K562 (cell line): Measurements from ENCODE around the gene ALG9. TPM values are rescaled to one million over a fixed set of nuclear protein-coding genes. Genes with fewer than 3 reads are reported as not detected.

Experiments
- ADNP ChIP-seq: fragments of 200-800 bp; sonication (Bioruptor generic); IDR thresholded peaks from 2 replicates; pipeline ENCODE4 v1.6.1; 2016; ENCODE audit warnings: missing genetic modification characterization, missing compliant biosample characterization
- CBFA2T3 ChIP-seq: fragments of 450-650 bp; IDR thresholded peaks from 2 replicates; pipeline ENCODE4 v1.6.1; 2017
- CREM ChIP-seq: IDR thresholded peaks from 2 replicates; pipeline ENCODE4 v1.6.1; 2014; ENCODE audit warnings: antibody characterized with exemption, low read depth
- GABPB2 ChIP-seq: fragments of 250-450 bp; sonication (Bioruptor Pico); conservative IDR thresholded peaks from 2 replicates; pipeline ENCODE4 v1.5.1; 2021; ENCODE audit warnings: mild to moderate bottlenecking
- GATAD2B ChIP-seq: fragments of 450-650 bp; IDR thresholded peaks from 2 replicates; pipeline ENCODE4 v1.6.1; 2017; ENCODE audit warnings: mild to moderate bottlenecking, borderline replicate concordance
- HNRNPH1 ChIP-seq: fragments of 200-400 bp; formaldehyde crosslinking; optimal IDR thresholded peaks from 2 replicates; pipeline ENCODE3; 2017; ENCODE audit warnings: low read depth, mild to moderate bottlenecking, low read length, moderate library complexity
- NEUROD1 ChIP-seq: fragments of 150-350 bp; IDR thresholded peaks from 2 replicates; pipeline ENCODE4 v1.6.1; 2014; ENCODE audit warnings: borderline replicate concordance, low read length, low read depth; ENCODE audit not compliant: partially characterized antibody
- NFE2L1 ChIP-seq: fragments of 450-650 bp; IDR thresholded peaks from 2 replicates; pipeline ENCODE4 v1.6.1; 2016; ENCODE audit warnings: missing genetic modification characterization, low read depth, mild to moderate bottlenecking, missing compliant biosample characterization, moderate library complexity, borderline replicate concordance
- PTRF ChIP-seq: fragments of 450-650 bp; IDR thresholded peaks from 2 replicates; pipeline ENCODE4 v1.6.1; 2016; ENCODE audit warnings: mild to moderate bottlenecking, missing genetic modification characterization, missing compliant biosample characterization
- RBBP5 ChIP-seq: fragments of 200-600 bp; sonication (generic); IDR thresholded peaks from 2 replicates; pipeline ENCODE4 v1.6.1; 2012; ENCODE audit warnings: borderline replicate concordance, mild to moderate bottlenecking, low read length, control low read depth, inconsistent platforms; ENCODE audit not compliant: insufficient read depth, poor library complexity, severe bottlenecking
- SRSF3 ChIP-seq: fragments of 200-400 bp; formaldehyde crosslinking; IDR thresholded peaks from 2 replicates; pipeline ENCODE4 v1.6.1; 2016; ENCODE audit warnings: mild to moderate bottlenecking, low read length, moderate library complexity; ENCODE audit not compliant: insufficient read depth
- TSC22D4 ChIP-seq: fragments of 450-650 bp; IDR thresholded peaks from 2 replicates; pipeline ENCODE4 v1.6.1; 2016; ENCODE audit warnings: missing genetic modification characterization, missing biosample characterization, control low read depth
- ZNF280B ChIP-seq: fragments of 250-450 bp; sonication (Bioruptor Pico); IDR thresholded peaks from 2 replicates; pipeline ENCODE4 v1.5.1; 2021; ENCODE audit warnings: mild to moderate bottlenecking
- ZNF311 ChIP-seq: fragments of 250-450 bp; sonication (Bioruptor Pico); IDR thresholded peaks from 2 replicates; pipeline ENCODE4 v1.4.0; 2020; ENCODE audit warnings: mild to moderate bottlenecking, moderate library complexity
- ZNF57 ChIP-seq: fragments of 450-650 bp; formaldehyde crosslinking; IDR thresholded peaks from 2 replicates; pipeline ENCODE4 v1.4.0; 2020; ENCODE audit warnings: mild to moderate bottlenecking, moderate library complexity
- polyA plus RNA-seq, 8 experiments: library from polyadenylated mRNA; depleted of rRNA in 4 of 8; stranded (reverse) in 5 of 8; unstranded in 3 of 8; fragments of >200 nt; fragmentation: Nextera tagmentation in 2 of 8; fragmentation: Illumina TruSeq in 1 of 8; extraction: Ambion mirVana in 2 of 8; extraction: Trizol in 1 of 8; gene quantifications; 2 replicates each; pipeline versions ENCODE4 v1.2.1 to v1.2.3, GENCODE V29; 2011 to 2014; ENCODE audit warnings: inconsistent platforms in 1 of 8, missing spikeins in 1 of 8
- total RNA-seq, 7 experiments: library from RNA; depleted of rRNA in 6 of 7; stranded (reverse); fragments of >200 nt in 6 of 7; fragmentation: Illumina TruSeq in 2 of 7; extraction: Trizol in 2 of 7; gene quantifications; 2 replicates each; pipeline versions ENCODE4 v1.2.1 to v1.2.3, GENCODE V29; 2011 to 2021; ENCODE audit warnings: low replicate concordance in 1 of 7
- TF ChIP-seq, protein P1 (sequence below), 2 experiments: fragments of 450-650 bp in 1 of 2; IDR thresholded peaks; 2 replicates each; pipeline ENCODE4 v1.6.1; 2011 to 2017; ENCODE audit warnings: low read depth in 2 of 2, antibody characterized with exemption in 1 of 2, borderline replicate concordance in 1 of 2, low read length in 1 of 2, mild to moderate bottlenecking in 1 of 2, mixed read lengths in 1 of 2; ENCODE audit not compliant: control insufficient read depth in 1 of 2
- TF ChIP-seq, protein P2 (sequence below): fragments of 450-650 bp; formaldehyde crosslinking; IDR thresholded peaks from 2 replicates; pipeline ENCODE4 v1.4.0; 2020; ENCODE audit warnings: mild to moderate bottlenecking, mixed read lengths
- TF ChIP-seq, protein P3 (sequence below): sonication (generic); formaldehyde crosslinking; IDR thresholded peaks from 2 replicates; pipeline ENCODE4 v1.4.0; 2020; ENCODE audit warnings: mild to moderate bottlenecking, missing genetic modification reagents
- TF ChIP-seq, protein P4 (sequence below): fragments of 450-650 bp; formaldehyde crosslinking; IDR thresholded peaks from 2 replicates; pipeline ENCODE4 v1.4.0; 2020; ENCODE audit warnings: mild to moderate bottlenecking, moderate library complexity

Gene ALG9
- total and polyA plus RNA-seq, 9 of the 15 experiments (the other 6 are each of a cell fraction or from before 2014, with no cell fraction given) = 11.5 to 40.5 (median 24.9) TPM

- TF ChIP-seq ADNP (tag) (no peak), GABPB2 (CRISPR knock-in tag) (no peak), NFE2L1 (tag) (no peak), ZNF280B (CRISPR knock-in tag) (no peak), GATAD2B (no peak), SRSF3 (no peak), ZNF311 (no peak), NEUROD1 (no peak), ZNF57 (CRISPR knock-in tag) (no peak), CREM (no peak), RBBP5 (no peak), CBFA2T3 (no peak), TSC22D4 (tag) (no peak), PTRF (tag) (no peak), HNRNPH1 (no peak)
- TF ChIP-seq, protein P1, sequence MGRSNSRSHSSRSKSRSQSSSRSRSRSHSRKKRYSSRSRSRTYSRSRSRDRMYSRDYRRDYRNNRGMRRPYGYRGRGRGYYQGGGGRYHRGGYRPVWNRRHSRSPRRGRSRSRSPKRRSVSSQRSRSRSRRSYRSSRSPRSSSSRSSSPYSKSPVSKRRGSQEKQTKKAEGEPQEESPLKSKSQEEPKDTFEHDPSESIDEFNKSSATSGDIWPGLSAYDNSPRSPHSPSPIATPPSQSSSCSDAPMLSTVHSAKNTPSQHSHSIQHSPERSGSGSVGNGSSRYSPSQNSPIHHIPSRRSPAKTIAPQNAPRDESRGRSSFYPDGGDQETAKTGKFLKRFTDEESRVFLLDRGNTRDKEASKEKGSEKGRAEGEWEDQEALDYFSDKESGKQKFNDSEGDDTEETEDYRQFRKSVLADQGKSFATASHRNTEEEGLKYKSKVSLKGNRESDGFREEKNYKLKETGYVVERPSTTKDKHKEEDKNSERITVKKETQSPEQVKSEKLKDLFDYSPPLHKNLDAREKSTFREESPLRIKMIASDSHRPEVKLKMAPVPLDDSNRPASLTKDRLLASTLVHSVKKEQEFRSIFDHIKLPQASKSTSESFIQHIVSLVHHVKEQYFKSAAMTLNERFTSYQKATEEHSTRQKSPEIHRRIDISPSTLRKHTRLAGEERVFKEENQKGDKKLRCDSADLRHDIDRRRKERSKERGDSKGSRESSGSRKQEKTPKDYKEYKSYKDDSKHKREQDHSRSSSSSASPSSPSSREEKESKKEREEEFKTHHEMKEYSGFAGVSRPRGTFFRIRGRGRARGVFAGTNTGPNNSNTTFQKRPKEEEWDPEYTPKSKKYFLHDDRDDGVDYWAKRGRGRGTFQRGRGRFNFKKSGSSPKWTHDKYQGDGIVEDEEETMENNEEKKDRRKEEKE (IDR thresholded peaks at IDR 0.05; ENCODE audit: borderline replicate concordance in 1 of 2, control insufficient read depth in 1 of 2, low read depth in 2 of 2, low read length in 1 of 2) = no peak
- TF ChIP-seq, protein P2, sequence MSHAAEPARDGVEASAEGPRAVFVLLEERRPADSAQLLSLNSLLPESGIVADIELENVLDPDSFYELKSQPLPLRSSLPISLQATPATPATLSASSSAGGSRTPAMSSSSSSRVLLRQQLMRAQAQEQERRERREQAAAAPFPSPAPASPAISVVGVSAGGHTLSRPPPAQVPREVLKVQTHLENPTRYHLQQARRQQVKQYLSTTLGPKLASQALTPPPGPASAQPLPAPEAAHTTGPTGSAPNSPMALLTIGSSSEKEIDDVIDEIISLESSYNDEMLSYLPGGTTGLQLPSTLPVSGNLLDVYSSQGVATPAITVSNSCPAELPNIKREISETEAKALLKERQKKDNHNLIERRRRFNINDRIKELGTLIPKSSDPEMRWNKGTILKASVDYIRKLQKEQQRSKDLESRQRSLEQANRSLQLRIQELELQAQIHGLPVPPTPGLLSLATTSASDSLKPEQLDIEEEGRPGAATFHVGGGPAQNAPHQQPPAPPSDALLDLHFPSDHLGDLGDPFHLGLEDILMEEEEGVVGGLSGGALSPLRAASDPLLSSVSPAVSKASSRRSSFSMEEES = no peak
- TF ChIP-seq, protein P3, sequence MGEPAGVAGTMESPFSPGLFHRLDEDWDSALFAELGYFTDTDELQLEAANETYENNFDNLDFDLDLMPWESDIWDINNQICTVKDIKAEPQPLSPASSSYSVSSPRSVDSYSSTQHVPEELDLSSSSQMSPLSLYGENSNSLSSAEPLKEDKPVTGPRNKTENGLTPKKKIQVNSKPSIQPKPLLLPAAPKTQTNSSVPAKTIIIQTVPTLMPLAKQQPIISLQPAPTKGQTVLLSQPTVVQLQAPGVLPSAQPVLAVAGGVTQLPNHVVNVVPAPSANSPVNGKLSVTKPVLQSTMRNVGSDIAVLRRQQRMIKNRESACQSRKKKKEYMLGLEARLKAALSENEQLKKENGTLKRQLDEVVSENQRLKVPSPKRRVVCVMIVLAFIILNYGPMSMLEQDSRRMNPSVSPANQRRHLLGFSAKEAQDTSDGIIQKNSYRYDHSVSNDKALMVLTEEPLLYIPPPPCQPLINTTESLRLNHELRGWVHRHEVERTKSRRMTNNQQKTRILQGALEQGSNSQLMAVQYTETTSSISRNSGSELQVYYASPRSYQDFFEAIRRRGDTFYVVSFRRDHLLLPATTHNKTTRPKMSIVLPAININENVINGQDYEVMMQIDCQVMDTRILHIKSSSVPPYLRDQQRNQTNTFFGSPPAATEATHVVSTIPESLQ = no peak
- TF ChIP-seq, protein P4, sequence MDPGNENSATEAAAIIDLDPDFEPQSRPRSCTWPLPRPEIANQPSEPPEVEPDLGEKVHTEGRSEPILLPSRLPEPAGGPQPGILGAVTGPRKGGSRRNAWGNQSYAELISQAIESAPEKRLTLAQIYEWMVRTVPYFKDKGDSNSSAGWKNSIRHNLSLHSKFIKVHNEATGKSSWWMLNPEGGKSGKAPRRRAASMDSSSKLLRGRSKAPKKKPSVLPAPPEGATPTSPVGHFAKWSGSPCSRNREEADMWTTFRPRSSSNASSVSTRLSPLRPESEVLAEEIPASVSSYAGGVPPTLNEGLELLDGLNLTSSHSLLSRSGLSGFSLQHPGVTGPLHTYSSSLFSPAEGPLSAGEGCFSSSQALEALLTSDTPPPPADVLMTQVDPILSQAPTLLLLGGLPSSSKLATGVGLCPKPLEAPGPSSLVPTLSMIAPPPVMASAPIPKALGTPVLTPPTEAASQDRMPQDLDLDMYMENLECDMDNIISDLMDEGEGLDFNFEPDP (CRISPR knock-in tag) = no peak
These were observed 346 bp upstream of the ALG9 start (continued) for GRCh38 chr11:111871693-111872161.
